ENCODE results near the gene FBXO27.
"Not testable (repeated sequence)": the region's sequence is repeated elsewhere in the genome, so short reads cannot be mapped to it uniquely, and the experiment has no call there.

The FBXO27 gene

GRCh38 chr19:39032063-39032918 is at the start of gene FBXO27:
Gene FBXO27, minus strand, starts transcription at chr19:39032549. Its CDS starts 322 bp downstream, at chr19:39032227.
- DNase-seq (ENCODE audit: low read depth in 2 of 2, low spot score in 1 of 2), result no peak

- no peak for DNase-seq (ENCODE audit: low read depth in 2 of 2, low spot score in 1 of 2)
These were observed 48.1 kb upstream of the FBXO27 start for GRCh38 chr19:39080431-39080830.

GRCh38 chr19:39078436-39079200 is 46.3 kb upstream of the FBXO27 start:
- no peak for DNase-seq (ENCODE audit: low read depth in 2 of 2, low spot score in 1 of 2)

DNA sequence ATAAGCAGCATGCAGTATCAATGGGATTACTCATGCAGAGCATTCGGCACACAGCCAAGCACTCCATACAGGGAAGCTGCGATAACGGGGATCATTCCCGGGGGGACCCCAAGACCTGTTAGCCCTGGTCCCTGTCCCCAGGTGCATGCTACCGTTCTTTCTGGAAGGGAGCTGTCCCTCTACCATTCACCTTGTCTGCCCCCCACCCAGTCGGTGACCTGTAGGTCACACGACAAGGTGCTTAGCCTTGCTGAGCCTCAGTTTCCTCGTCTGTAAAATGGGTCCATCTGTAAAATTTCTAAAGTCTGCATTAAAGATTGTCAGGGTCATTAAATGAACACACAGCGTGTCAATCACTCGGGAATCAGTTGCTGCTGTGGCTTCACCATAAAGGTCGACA is 45.0 kb upstream of the FBXO27 start:
- no peak for DNase-seq (ENCODE audit: low read depth in 2 of 2, low spot score in 1 of 2)

DNA sequence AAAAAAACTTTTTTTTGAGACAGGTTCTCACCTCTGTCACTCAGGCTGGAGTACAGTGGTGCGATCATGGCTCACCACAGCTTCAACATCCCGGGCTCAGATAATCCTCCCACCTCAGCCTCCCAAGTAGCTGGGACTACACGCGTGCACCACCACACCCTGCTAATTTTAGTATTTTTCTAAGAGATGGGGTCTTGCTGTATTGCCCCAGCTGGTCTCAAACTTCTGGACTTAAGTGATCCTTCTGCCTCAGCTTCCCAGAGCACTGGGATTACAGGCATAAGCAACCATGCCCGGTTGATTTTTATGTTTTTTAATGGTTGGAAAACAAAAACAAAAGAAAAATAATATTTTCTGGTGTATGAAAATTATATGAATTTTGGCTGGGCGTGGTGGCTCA is 42.6 kb upstream of the FBXO27 start:
- no peak for DNase-seq (ENCODE audit: low read depth in 2 of 2, low spot score in 1 of 2)

DNA sequence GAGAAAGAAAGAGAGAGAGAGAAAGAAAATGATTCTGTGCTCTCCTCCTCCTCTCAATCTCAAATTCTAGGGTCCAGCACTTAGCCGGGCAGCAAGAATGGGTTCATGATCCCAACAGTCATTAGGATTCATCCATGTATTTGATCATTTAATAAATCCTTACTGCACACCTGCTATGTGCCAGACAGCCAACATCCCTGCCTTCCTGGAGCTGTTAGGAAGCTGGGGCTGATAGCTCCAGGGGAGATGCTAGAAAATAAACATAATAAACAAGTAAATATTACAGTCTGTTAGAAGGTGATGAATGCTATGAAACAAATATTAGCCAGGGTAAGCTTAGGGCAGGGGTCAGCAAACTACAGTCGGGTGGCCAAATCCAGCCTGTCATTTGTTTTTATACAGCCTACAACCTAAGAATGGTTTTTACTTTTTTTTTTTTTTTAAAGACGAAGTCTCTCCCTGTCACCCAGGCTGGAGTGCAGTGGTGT is 41.9 kb upstream of the FBXO27 start:
- no peak for DNase-seq (ENCODE audit: low read depth in 2 of 2, low spot score in 1 of 2)

DNA sequence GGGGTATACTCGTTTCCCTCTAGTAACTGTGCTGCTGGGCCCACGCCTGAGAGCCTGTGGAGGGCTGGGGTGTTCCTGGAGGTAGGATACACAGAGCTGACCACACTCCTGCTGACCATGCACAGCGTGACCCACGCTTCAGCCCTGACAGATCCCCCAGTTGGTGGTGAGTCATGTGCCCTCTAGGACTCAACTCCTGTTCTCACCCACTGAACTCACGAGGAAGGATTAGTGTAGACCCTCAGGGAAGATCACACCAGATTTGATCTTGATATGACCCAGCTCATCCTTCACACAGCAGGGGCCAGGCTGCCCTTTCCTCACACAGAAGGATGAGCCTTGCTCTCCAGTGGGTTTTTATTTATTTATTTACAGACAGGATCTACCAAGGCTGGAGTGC is 38.5 kb upstream of the FBXO27 start:
- no peak for DNase-seq (ENCODE audit: low read depth in 2 of 2, low spot score in 1 of 2)

DNA sequence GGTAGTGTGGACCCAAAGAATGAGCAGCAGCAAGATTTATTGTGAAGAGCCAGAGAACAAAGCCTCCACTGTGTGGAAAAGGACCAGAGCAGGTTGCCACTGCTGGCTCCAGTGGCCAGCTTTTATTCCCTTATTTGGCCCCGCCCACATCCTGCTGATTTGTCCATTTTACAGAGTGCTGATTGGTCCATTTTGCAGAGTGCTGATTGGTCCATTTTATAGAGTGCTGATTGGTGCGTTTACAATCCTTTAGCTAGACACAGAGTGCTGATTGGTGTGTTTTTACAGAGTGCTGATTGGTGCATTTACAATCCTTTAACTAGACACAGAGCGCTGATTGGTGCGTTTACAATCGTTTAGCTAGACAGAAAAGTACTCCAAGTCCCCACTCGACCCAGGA is 35.9 kb upstream of the FBXO27 start:
- DNase-seq (ENCODE audit: low read depth in 2 of 2, low spot score in 1 of 2), result not testable (repeated sequence)

GRCh38 chr19:39067104-39067503 is 34.8 kb upstream of the FBXO27 start:
- DNase-seq (ENCODE audit: low read depth in 2 of 2, low spot score in 1 of 2), result no peak

- no peak for DNase-seq (ENCODE audit: low read depth in 2 of 2, low spot score in 1 of 2)
These were observed 33.6 kb upstream of the FBXO27 start for GRCh38 chr19:39065928-39066327.

DNA sequence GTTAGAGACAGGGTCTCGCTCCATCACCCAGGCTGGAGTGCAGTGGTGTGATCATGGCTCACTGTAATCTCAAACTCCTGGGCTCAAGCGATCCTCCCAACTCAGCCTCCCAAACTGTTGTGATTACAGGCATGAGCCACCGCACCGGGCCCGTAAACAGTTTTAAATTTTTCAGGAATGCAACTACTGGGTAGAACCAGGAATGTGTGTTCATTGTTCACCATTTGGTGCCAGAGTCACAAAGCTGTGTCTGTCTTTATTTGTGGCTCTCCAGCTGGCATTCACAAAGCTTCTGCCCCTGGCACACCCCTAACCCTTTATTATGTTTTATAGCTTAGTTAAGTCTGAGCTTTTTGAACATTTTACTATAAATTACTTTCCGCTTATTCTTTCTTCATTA is 32.1 kb upstream of the FBXO27 start:
- DNase-seq (ENCODE audit: low read depth in 2 of 2, low spot score in 1 of 2), result no peak

DNA sequence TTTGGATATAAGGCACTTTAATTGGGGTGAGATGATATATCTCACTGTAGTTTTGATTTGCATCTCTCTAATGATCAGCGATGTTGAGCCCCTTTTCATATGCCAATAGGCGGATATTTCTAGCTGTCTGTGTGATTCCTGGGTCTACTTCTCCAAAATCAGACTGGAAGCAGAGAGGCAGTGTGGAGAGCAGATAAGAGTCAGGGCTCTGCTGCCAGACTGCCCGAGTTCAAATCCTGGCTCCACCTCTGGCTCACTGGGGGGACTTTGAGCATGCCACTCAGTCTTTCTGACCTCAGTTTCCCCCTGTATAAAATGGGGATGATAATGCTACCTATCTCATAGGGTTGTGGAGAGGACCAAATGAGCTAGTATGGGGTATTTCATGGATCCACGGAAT is 27.8 kb upstream of the FBXO27 start:
- no peak for DNase-seq (ENCODE audit: low read depth in 2 of 2, low spot score in 1 of 2)

- no peak for DNase-seq (ENCODE audit: low read depth in 2 of 2, low spot score in 1 of 2)
These were observed 27.0 kb upstream of the FBXO27 start for GRCh38 chr19:39059302-39059701.

DNA sequence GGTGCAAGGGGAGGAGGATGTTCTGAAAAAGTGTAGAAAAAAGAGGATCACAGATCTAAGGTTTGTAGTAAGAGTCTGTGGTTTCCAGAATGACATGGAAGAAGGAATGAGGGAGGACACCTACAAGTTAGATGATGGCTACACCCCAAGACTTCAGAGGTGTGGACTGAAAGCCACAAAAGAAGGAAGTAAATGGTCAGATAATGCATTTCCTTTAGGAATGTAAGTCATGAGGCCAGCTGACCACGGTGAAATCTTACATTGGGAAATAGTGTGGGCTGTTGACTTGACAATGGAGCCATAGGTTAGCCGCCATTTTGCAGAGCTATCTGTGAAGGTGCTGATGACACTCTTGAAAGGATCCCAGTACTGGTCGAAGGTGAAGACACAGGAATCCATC is 25.3 kb upstream of the FBXO27 start:
- DNase-seq (ENCODE audit: low read depth in 2 of 2, low spot score in 1 of 2), result no peak

DNA sequence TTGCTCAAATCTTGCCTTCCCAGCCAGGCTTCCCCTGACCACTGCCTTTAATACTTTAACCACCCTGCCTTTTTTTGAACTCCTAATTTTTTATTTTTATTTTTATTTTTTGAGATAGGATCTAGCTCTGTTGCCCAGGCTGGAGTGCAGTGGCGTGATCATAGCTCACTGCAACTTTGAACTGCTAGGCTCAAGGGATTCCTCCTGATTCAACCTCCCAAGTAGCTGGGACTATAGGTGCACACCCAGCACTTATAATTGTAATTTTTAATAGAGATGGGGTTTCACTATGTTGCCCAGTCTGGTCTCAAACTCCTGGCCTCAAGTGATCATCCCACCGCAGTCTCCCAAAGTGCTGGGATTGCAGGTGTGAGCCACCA is 21.7 kb upstream of the FBXO27 start:
- no peak for DNase-seq (ENCODE audit: low read depth in 2 of 2, low spot score in 1 of 2)

GRCh38 chr19:39053276-39054090 is 21.1 kb upstream of the FBXO27 start:
- DNase-seq (ENCODE audit: low read depth in 2 of 2, low spot score in 1 of 2), result no peak

DNA sequence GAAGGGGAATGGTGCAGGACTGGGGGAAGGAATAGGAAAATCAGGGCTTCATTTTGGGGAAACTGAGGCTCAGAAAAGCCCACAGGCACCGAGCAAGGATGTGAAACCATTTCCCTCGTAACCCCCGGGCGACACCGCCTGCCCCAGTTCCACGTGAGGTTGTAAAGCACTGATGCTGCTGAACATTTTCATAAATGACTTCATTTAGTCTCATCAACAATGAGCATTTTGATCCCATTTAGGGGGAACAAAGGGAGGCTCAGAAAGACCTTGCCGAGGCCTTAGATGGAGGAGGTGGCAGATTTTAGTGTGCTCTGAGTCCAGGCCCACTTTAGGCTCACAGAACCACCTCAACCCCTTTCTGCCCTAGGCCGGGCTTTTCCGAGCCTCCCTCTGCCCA is 20.5 kb upstream of the FBXO27 start:
- DNase-seq (ENCODE audit: low read depth in 2 of 2, low spot score in 1 of 2), result no peak

DNA sequence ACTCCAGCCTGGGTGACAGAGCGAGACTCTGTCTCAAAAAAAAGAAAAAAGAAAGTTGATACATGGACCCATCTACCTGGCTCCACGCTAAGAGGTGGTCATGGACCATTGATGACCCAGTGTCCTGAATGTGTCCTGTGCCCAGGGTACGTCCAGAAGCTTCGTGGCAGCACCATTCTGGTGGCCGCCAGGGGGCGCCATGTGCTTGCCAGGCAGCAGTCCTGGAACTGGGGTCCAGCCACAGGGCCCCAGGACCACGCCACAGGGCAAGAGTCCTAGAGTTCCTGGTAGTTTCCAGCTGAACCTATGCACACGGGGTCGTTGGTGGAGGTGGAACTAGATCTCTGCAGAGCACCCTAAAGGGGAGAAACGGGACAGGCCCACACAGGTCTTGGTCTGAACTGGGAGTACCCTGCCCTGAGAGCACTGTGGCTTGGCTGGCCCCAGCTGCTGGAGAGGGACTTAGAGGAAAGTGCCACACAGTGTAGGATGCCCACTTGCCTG is 19.9 kb upstream of the FBXO27 start:
- DNase-seq (ENCODE audit: low read depth in 2 of 2, low spot score in 1 of 2), result peak; percentile 36 to 42

- DNase-seq (ENCODE audit: low read depth in 2 of 2, low spot score in 1 of 2), result no peak
These were observed 14.7 kb upstream of the FBXO27 start for GRCh38 chr19:39047073-39047472.

GRCh38 chr19:39046037-39046821 is 13.9 kb upstream of the FBXO27 start:
- DNase-seq (ENCODE audit: low read depth in 2 of 2, low spot score in 1 of 2), result no peak
